Activated CD4-positive, alpha-beta T cell treated with anti-CD3 and anti-CD28 coated beads, Interleukin-2, amount 10 ng/mL, durations not matched to agents 7 days and 5 days (primary cell): Measurements from ENCODE around the gene KCNJ18. TPM values are rescaled to one million over a fixed set of nuclear protein-coding genes. Genes with fewer than 3 reads are reported as not detected.
"Not testable (repeated sequence)": the region's sequence is repeated elsewhere in the genome, so short reads cannot be mapped to it uniquely, and the experiment has no call there.

Source experiments
- CTCF ChIA-PET: fragments of 350-600 bp; sonication (Branson Sonifier 250); formaldehyde crosslinking; loops from one replicate; lab custom pipeline; 2021; ENCODE audit warnings: antibody characterized with exemption; lab: Charles Lee
- POLR2A ChIA-PET: fragments of 350-600 bp; sonication (Branson Sonifier 250); formaldehyde crosslinking; loops from one replicate; lab custom pipeline; 2021; ENCODE audit warnings: antibody characterized with exemption; lab: Charles Lee
- DNase-seq: peaks from one replicate; pipeline ENCODE4 v3.0.0-alpha.2; 2020
- H3K27ac Mint-ChIP-seq: one replicate; pipeline ENCODE4 v1.8.0; 2021; ENCODE audit warnings: mild to moderate bottlenecking, moderate library complexity, mixed read lengths
- H3K27me3 Mint-ChIP-seq: one replicate; pipeline ENCODE4 v1.8.0; 2021; ENCODE audit warnings: mixed read lengths
- H3K36me3 Mint-ChIP-seq: one replicate; pipeline ENCODE4 v1.8.0; 2021; ENCODE audit warnings: low read depth, mixed read lengths
- H3K4me1 Mint-ChIP-seq: one replicate; pipeline ENCODE4 v1.8.0; 2021; ENCODE audit warnings: mixed read lengths
- H3K4me3 Mint-ChIP-seq: one replicate; pipeline ENCODE4 v1.8.0; 2021; ENCODE audit warnings: mild to moderate bottlenecking, moderate library complexity, mixed read lengths
- H3K9me3 Mint-ChIP-seq: one replicate; pipeline ENCODE4 v1.8.0; 2021; ENCODE audit warnings: mixed read lengths
- total RNA-seq, 2 experiments: library from RNA; stranded (reverse); gene quantifications; one replicate each; pipeline ENCODE4 v1.2.3, GENCODE V29; 2021

The KCNJ18 gene
- total RNA-seq, 2 experiments from 2014 or later: not detected

DNA sequence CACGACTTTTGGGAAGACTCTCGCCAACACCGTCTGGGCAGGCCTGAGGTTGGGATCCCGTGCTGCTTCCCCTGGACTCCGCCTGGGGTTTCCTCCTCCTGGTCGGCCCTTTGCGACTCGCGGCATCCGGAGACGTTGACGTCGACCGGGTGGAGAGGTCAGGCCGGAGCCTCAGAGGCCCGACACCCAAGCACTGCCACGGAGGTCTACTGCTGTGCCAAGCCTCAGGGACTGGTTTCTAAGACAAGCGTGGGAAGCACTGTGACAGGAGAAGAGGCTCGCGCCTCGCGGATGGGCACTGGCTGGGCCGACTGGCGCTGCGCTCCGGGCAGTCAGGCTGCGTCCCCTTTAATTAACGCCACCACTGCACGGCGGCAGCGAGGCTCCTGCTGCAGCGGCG, 7.9 kb upstream of the KCNJ18 start:
- H3K9me3 Mint-ChIP-seq, H3K27me3 Mint-ChIP-seq, H3K4me3 Mint-ChIP-seq, DNase-seq, H3K27ac Mint-ChIP-seq, POLR2A ChIA-PET, H3K4me1 Mint-ChIP-seq, H3K36me3 Mint-ChIP-seq, CTCF ChIA-PET: not testable (repeated sequence)

DNA sequence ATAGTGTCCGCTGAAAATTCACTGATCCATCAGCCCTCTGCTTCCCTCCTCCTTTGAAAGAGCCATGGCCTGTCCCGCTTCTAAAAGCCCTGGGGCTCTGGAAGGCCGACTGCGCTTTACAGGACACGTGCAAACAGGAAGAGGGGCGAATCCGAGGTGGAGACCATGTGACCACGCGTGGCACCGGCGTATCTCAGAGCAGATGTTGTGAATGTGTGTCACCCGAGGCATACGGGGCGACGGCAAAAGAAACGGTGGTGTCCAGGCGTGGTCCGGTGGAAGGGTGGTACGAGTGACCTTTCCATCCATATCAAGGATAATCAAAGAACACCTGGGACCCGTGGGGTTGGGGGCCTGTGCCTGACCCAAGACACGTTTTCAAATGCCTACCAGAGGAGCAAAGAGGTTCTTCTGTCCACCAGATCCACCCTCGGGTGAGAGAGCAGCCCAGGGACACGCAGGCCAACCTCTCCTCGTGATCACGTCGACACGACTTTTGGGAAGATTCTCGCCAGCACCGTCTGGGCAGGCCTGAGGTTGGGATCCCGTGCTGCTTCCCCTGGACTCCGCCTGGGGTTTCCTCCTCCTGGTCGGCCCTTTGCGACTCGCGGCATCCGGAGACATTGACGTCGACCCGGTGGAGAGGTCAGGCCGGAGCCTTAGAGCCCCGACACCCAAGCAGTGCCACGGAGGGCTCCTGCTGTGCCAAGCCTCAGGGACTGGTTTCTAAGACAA, 7.1 kb upstream of the KCNJ18 start:
- POLR2A ChIA-PET, H3K4me1 Mint-ChIP-seq, H3K4me3 Mint-ChIP-seq, DNase-seq, H3K36me3 Mint-ChIP-seq, H3K27ac Mint-ChIP-seq, CTCF ChIA-PET, H3K27me3 Mint-ChIP-seq, H3K9me3 Mint-ChIP-seq: not testable (repeated sequence)

GRCh38 chr17:21686165-21687015, 5.9 kb upstream of the KCNJ18 start:
- no peak overlapping the region for H3K4me3 Mint-ChIP-seq
- no peak for DNase-seq
- H3K27me3 Mint-ChIP-seq: no peaks in the 10 kb centered on the region
- no peak overlapping the region for H3K27ac Mint-ChIP-seq
- POLR2A ChIA-PET: no interaction called here
- H3K9me3 Mint-ChIP-seq: peaks cover 2% of the 10 kb centered on the region
- H3K36me3 Mint-ChIP-seq: no peaks in the 10 kb centered on the region
- no peaks in the 10 kb centered on the region for H3K4me1 Mint-ChIP-seq
- CTCF ChIA-PET: no interaction called here

- Mint-ChIP-seq H3K27ac (no peak overlapping the region), H3K4me1 (no peaks in the 10 kb centered on the region), H3K27me3 (no peaks in the 10 kb centered on the region), H3K36me3 (no peaks in the 10 kb centered on the region), H3K9me3 (peaks cover 2% of the 10 kb centered on the region), H3K4me3 (no peak overlapping the region)
- ChIA-PET POLR2A (no interaction called here), CTCF (no interaction called here)
- DNase-seq: no peak
Measured at GRCh38 chr17:21687136-21687953, 5.0 kb upstream of the KCNJ18 start.

GRCh38 chr17:21688293-21688949, 3.9 kb upstream of the KCNJ18 start:
- H3K9me3 Mint-ChIP-seq: peaks cover 2% of the 10 kb centered on the region
- H3K36me3 Mint-ChIP-seq: no peaks in the 10 kb centered on the region
- no peak overlapping the region for H3K4me3 Mint-ChIP-seq
- ChIA-PET CTCF (no interaction called here), POLR2A (no interaction called here)
- H3K27ac Mint-ChIP-seq: no peak overlapping the region
- DNase-seq: no peak
- H3K4me1 Mint-ChIP-seq: no peaks in the 10 kb centered on the region
- no peaks in the 10 kb centered on the region for H3K27me3 Mint-ChIP-seq

GRCh38 chr17:21689604-21690003, 2.7 kb upstream of the KCNJ18 start:
- ChIA-PET POLR2A (no interaction called here), CTCF (no interaction called here)
- Mint-ChIP-seq H3K27ac (no peak overlapping the region), H3K27me3 (no peaks in the 10 kb centered on the region), H3K4me3 (no peak overlapping the region), H3K4me1 (no peaks in the 10 kb centered on the region), H3K36me3 (no peaks in the 10 kb centered on the region), H3K9me3 (peaks cover 2% of the 10 kb centered on the region)
- DNase-seq: no peak

DNA sequence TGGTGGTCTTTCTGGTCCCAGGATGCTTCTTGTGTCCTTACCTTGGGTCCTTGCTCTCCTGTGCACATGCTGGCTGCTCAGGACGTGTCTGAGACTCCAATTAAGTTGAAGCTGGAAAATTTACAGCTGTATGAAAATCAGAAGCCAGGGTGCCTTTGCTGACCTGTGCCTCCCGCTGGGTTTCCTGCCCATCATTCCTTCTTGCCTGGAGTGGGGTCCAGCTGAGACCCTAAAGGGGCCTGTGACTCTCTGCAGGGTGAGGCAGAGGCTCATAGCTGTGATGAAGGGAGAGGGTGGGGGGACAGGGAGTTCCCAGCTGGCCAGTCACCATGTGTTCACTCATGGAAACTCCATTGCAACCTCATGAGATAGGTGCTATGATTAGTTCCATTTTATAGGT, 1.5 kb upstream of the KCNJ18 start:
- H3K9me3 Mint-ChIP-seq, H3K27me3 Mint-ChIP-seq, H3K4me1 Mint-ChIP-seq, CTCF ChIA-PET, POLR2A ChIA-PET, H3K36me3 Mint-ChIP-seq, DNase-seq, H3K27ac Mint-ChIP-seq, H3K4me3 Mint-ChIP-seq: not testable (repeated sequence)

- H3K27me3 Mint-ChIP-seq, CTCF ChIA-PET: not testable (repeated sequence)
Measured at GRCh38 chr17:21691481-21691880, 842 bp upstream of the KCNJ18 start.

GRCh38 chr17:21692704-21693065, 362 bp downstream of the KCNJ18 start:
- H3K27ac Mint-ChIP-seq, CTCF ChIA-PET, POLR2A ChIA-PET, H3K4me3 Mint-ChIP-seq, H3K9me3 Mint-ChIP-seq, H3K27me3 Mint-ChIP-seq, DNase-seq, H3K36me3 Mint-ChIP-seq, H3K4me1 Mint-ChIP-seq: not testable (repeated sequence)

More at GRCh38 chr17:21691481-21691880, 842 bp upstream of the KCNJ18 start:
- H3K4me3 Mint-ChIP-seq, H3K36me3 Mint-ChIP-seq, H3K27ac Mint-ChIP-seq, H3K4me1 Mint-ChIP-seq, H3K9me3 Mint-ChIP-seq, POLR2A ChIA-PET, DNase-seq: not testable (repeated sequence)

GRCh38 chr17:21693391-21693796, 1.1 kb downstream of the KCNJ18 start:
- H3K36me3 Mint-ChIP-seq, H3K27me3 Mint-ChIP-seq, CTCF ChIA-PET, H3K4me1 Mint-ChIP-seq, H3K27ac Mint-ChIP-seq, H3K4me3 Mint-ChIP-seq, POLR2A ChIA-PET, H3K9me3 Mint-ChIP-seq, DNase-seq: not testable (repeated sequence)

- H3K27me3 Mint-ChIP-seq, POLR2A ChIA-PET, H3K4me3 Mint-ChIP-seq, H3K4me1 Mint-ChIP-seq, H3K27ac Mint-ChIP-seq, DNase-seq, H3K36me3 Mint-ChIP-seq, H3K9me3 Mint-ChIP-seq, CTCF ChIA-PET: not testable (repeated sequence)
Measured at GRCh38 chr17:21693937-21694336, 1.6 kb downstream of the KCNJ18 start.

GRCh38 chr17:21696227-21696626, 3.9 kb downstream of the KCNJ18 start:
- not testable (repeated sequence) for H3K27me3 Mint-ChIP-seq

More at GRCh38 chr17:21696227-21696626, 3.9 kb downstream of the KCNJ18 start:
- H3K4me3 Mint-ChIP-seq, H3K4me1 Mint-ChIP-seq, CTCF ChIA-PET, H3K9me3 Mint-ChIP-seq, POLR2A ChIA-PET, DNase-seq, H3K36me3 Mint-ChIP-seq, H3K27ac Mint-ChIP-seq: not testable (repeated sequence)
